Fibroblast of mammary gland (primary cell): ENCODE measurements around the gene KCNQ1.

ENCODE experiments used
- DNase-seq: peaks from one replicate; pipeline ENCODE4 v3.0.0-alpha.2; 2010; ENCODE audit warnings: low read depth
- H3K4me3 ChIP-seq: 2 replicates; pipeline ENCODE4 v1.5.1; 2011; ENCODE audit warnings: low read depth, mild to moderate bottlenecking, low read length, moderate library complexity; ENCODE audit not compliant: control insufficient read depth
- TF ChIP-seq, protein P1 (sequence below): conservative IDR thresholded peaks from 2 replicates; pipeline ENCODE4 v1.5.1; 2011; ENCODE audit warnings: low read depth, low read length, inconsistent platforms; ENCODE audit not compliant: control insufficient read depth, insufficient read depth

Gene KCNQ1

DNA sequence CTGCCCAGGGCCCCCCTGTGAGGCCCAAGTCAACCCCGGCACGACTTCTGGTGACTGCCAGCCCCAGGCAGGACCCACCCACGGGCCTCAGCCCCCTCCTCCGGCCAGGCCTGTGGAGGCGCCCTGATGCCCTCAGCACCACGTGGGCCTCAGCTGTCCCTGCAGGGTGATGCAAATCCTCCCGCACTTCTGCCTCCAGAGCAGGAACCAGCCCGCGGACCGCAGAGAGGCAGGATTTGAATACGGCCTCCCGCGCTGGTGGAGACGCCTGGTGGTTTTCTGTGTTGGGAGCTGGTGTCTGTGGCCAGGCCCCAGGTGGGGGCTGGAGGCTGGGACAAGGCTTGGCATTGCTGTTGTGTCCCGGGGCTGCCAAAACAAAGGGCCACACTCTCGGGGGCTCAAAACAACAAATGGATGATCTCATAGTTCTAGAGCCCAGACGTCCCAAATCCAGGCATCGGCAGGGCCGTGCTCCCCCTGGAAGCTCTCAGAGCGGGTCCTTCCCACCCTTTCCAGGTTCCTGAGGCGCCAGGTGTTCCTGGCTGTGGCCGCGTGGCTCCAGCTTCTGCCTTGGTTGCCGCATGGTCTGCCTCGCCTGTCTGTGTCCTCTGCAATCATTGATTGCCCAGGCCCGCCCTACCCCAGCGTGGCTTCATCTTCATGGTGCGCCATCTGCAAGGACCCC is 19.9 kb upstream of the KCNQ1 start:
- TF ChIP-seq, protein P1, sequence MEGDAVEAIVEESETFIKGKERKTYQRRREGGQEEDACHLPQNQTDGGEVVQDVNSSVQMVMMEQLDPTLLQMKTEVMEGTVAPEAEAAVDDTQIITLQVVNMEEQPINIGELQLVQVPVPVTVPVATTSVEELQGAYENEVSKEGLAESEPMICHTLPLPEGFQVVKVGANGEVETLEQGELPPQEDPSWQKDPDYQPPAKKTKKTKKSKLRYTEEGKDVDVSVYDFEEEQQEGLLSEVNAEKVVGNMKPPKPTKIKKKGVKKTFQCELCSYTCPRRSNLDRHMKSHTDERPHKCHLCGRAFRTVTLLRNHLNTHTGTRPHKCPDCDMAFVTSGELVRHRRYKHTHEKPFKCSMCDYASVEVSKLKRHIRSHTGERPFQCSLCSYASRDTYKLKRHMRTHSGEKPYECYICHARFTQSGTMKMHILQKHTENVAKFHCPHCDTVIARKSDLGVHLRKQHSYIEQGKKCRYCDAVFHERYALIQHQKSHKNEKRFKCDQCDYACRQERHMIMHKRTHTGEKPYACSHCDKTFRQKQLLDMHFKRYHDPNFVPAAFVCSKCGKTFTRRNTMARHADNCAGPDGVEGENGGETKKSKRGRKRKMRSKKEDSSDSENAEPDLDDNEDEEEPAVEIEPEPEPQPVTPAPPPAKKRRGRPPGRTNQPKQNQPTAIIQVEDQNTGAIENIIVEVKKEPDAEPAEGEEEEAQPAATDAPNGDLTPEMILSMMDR = no peak
- H3K4me3 ChIP-seq = no peak overlapping the region
- no peak for DNase-seq

DNA sequence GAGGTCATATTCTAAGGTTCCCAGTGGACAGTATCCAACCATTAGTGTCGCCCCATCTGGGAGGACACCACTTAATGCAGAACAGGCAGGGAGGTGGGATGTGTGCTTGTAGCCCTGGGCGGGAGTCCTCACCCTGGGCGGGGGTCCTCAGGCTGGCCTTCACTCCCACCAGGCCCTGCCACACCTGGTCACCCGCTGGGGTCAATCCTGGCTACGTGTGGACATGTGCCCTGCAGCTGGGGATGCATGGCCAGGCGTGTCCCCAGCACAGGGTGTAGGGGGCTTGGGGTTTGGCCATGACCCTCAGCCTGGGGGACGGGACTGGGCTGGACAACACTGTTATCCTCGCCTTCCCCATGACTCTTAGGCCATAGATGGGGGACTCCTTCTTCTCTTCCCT is 19.3 kb upstream of the KCNQ1 start:
- H3K4me3 ChIP-seq = no peak overlapping the region
- DNase-seq = no peak
- TF ChIP-seq, protein P1 = no peak

DNA sequence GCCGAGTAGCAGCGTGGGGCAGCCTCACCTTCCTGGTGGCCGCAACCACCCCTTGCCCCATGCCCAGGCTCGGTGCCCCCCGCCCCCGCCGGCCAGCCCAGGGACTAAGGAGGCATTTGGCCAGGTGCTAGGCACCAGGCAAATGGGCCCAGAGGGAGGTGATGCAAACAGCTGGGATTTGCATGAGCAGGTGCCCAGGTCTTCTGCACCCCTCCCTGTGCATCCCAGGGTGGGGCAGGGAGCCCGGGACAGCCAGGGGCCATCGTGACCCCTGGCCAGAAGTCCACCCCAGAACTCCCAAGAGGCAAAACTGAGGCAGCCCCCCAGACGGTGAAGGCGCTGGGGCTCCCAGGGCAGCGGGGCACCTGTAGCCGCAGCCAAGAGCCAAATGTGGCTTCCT is 18.6 kb upstream of the KCNQ1 start:
- TF ChIP-seq, protein P1 = no peak

DNA sequence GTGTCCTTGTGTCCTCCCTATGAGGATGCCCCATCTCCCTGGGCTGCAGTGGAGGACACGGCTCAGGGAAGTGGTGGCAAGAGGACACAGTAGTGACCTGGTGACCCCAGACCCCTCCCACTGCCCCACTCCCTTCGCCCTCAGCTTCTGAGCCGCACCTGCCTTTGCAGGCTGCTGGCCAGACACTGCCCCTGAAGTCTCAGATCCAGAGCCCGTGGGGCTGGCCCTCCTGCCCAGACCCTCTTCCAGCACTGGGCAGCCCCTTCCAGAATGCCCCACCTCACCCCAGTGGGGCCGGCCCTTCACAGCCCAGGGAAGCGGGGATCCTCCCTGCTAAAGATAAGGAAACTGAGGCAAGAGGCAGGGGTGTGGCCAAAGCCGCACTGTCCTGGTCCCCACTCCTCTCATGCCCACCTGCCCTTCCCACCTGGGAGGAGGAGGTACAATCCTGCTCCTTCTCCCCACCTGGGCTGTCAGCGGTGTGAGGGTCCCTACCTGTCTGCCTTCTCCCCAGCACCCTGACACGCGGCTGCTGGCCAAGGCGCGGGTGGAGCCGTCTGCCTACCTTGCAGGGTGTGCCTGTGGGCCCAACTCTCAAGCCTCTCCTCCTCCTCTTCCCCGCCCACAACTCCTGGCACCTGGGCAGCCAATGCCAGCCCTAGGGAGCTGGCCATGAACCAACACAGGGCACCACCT is 17.8 kb upstream of the KCNQ1 start:
- TF ChIP-seq, protein P1 = no peak
- no peak for DNase-seq

More for the DNA sequence above, 18.6 kb upstream of the KCNQ1 start:
- no peak overlapping the region for H3K4me3 ChIP-seq
- DNase-seq = no peak

DNA sequence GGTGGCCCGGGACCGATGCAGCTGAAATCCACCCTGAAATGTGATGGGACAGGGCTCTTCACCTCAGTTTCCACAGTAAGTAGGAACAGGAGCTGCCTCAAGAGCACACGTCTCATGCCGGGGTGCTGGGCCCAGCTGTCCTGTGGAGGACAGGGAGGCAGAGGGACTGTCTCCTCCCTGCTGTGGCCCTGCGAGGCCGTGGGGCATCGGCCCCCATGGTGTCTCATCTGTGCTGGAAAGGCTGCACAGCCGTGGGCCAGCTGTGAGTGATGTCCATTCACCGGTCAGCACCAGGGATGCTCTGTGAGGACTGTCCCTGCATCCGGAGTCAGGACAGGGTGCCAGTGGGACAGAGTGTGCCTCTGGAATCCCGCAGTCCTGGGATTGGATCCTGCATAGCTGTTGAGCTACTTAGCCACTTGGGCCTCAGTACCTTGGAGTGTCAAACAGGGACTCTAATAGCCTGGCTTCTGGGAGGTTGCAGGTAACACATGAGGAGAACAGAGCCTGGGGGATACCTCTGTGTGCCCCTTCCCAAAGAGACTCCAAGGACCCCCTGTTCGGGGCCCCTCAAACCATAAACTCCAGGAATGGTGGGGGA is 17.0 kb upstream of the KCNQ1 start:
- TF ChIP-seq, protein P1 = no peak
- H3K4me3 ChIP-seq = no peak overlapping the region
- no peak for DNase-seq

More for the DNA sequence above, 17.8 kb upstream of the KCNQ1 start:
- no peak overlapping the region for H3K4me3 ChIP-seq

DNA sequence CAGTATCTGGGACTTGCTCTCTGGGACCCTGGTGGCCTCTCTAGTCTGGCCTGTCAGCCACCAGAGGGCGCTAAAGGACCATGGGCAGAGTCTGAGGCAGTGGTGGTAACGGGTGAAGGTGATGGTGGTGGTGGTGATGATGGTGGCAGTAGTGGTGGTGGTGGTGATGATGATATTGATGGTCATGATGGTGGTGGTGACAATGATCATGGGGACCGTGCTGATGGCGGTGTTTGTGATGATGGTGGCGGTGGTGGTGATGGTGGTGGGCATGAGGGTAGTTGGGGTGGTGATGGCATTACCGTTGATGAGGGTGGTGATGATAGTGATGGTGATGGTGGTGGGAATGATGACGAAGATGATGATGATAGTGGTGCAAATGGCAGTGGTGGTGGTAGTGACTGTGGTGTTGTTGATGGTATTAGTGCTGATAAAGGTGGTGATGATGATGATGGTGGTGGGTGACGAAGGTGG is 16.4 kb upstream of the KCNQ1 start:
- DNase-seq = peak; percentile 41
- TF ChIP-seq, protein P1 = peak; percentile 71
- H3K4me3 ChIP-seq = no peak overlapping the region
